A673 (cell line): ENCODE measurements around the gene PCDHB16. TPM values are rescaled to one million over a fixed set of nuclear protein-coding genes. Genes with fewer than 3 reads are reported as not detected.
"Not testable (repeated sequence)": the region's sequence is repeated elsewhere in the genome, so short reads cannot be mapped to it uniquely, and the experiment has no call there.

Experiments
- BruUV-seq: library from RNA; stranded (reverse); fragments of 400-500 nt; replicated peaks from 2 replicates; lab custom pipeline; 2021; lab: Mats Ljungman, UMichigan
- CTCF ChIA-PET: fragments of 300-600 bp; sonication (Branson Sonifier 250); formaldehyde crosslinking; loops from one replicate; lab custom pipeline; 2022; ENCODE audit warnings: antibody characterized with exemption; lab: Charles Lee
- POLR2A ChIA-PET: fragments of 300-600 bp; sonication (Branson Sonifier 250); formaldehyde crosslinking; loops from one replicate; lab custom pipeline; 2022; ENCODE audit warnings: antibody characterized with exemption; ENCODE audit not compliant: low non-redundant PET; lab: Charles Lee
- DNase-seq: peaks from one replicate; pipeline ENCODE4 v3.0.0-alpha.2; 2015; ENCODE audit warnings: low spot score
- H3K27ac ChIP-seq: fragments of 200-600 bp; sonication (generic); 2 replicates; pipeline ENCODE4 v1.5.1; 2016; ENCODE audit warnings: mixed run types, low read depth, mild to moderate bottlenecking, mixed read lengths, antibody characterized with exemption, low read length; ENCODE audit not compliant: poor library complexity, severe bottlenecking
- H3K27me3 ChIP-seq: fragments of 200-600 bp; sonication (generic); replicated peaks from 2 replicates; pipeline ENCODE4 v1.6.1; 2017; ENCODE audit warnings: mixed run types, low read depth, mild to moderate bottlenecking, mixed read lengths, antibody characterized with exemption, low read length; ENCODE audit not compliant: insufficient read depth, poor library complexity
- H3K36me3 ChIP-seq: fragments of 200-600 bp; sonication (generic); 2 replicates; pipeline ENCODE4 v1.6.1; 2016; ENCODE audit warnings: mixed run types, mild to moderate bottlenecking, mixed read lengths, antibody characterized with exemption, low read length; ENCODE audit not compliant: insufficient read depth, poor library complexity, severe bottlenecking
- H3K4me1 ChIP-seq: fragments of 200-600 bp; sonication (generic); 2 replicates; pipeline ENCODE4 v1.6.1; 2017; ENCODE audit warnings: mixed run types, mild to moderate bottlenecking, mixed read lengths, antibody characterized with exemption, low read length; ENCODE audit not compliant: insufficient read depth, poor library complexity, severe bottlenecking
- H3K4me3 ChIP-seq: fragments of 200-600 bp; sonication (generic); 2 replicates; pipeline ENCODE4 v1.5.1; 2016; ENCODE audit warnings: low read depth, mixed run types, mild to moderate bottlenecking, mixed read lengths, low read length; ENCODE audit not compliant: poor library complexity, severe bottlenecking
- H3K9me3 ChIP-seq: fragments of 200-600 bp; sonication (generic); 2 replicates; pipeline ENCODE4 v1.6.1; 2016; ENCODE audit warnings: mixed run types, low read depth, mild to moderate bottlenecking, mixed read lengths, antibody characterized with exemption, low read length; ENCODE audit not compliant: poor library complexity, severe bottlenecking
- CTCF ChIP-seq: fragments of 300-800, 200-600 bp; sonication (generic); conservative IDR thresholded peaks from 2 replicates; pipeline ENCODE4 v1.5.1; 2017; ENCODE audit warnings: low read depth, mild to moderate bottlenecking, antibody characterized with exemption, low read length, moderate library complexity, mixed read lengths
- EZH2 ChIP-seq: fragments of 200-600 bp; sonication (generic); IDR thresholded peaks from 2 replicates; pipeline ENCODE4 v1.6.1; 2017; ENCODE audit warnings: borderline replicate concordance, low read depth, mild to moderate bottlenecking, mixed read lengths, antibody characterized with exemption, low read length; ENCODE audit not compliant: poor library complexity, severe bottlenecking
- intact Hi-C: fragments of 100-400 bp; cut with micrococcal nuclease; formaldehyde crosslinking; loops from one replicate; pipeline ENCODE4 v1.10.0; 2022; ENCODE audit not compliant: unreplicated experiment
- total RNA-seq: library from RNA; stranded (reverse); gene quantifications from 2 replicates; pipeline ENCODE4 v1.2.3, GENCODE V29; 2021

Gene PCDHB16
- total RNA-seq, 1 experiment from 2014 or later = 11.3 TPM

- Histone ChIP-seq H3K27ac (no peak within 1 kb of the TSS), H3K27me3 (no peaks in the 10 kb centered on the region), H3K4me1 (no peaks in the 10 kb centered on the region), H3K36me3 (no peaks in the 10 kb centered on the region), H3K9me3 (no peaks in the 10 kb centered on the region), H3K4me3 (peak within 1 kb of the TSS; percentile 42)
- POLR2A ChIA-PET = no interaction called here
- DNase-seq = peak; percentile 84
- no TSS peak for BruUV-seq
- intact Hi-C loops = no loop called here
- CTCF ChIA-PET = interaction anchor here (0.6 to 1.1 kb wide), 4 partner anchors 10 to 59 kb away, joined by 3 to 4 read pairs (median 3); partner anchors contain the start of genes PCDHB12, PCDHB16 and PCDHB2
- no peak for TF ChIP-seq EZH2
- peak; percentile 66 for TF ChIP-seq CTCF
These were observed 32.4 kb upstream of the PCDHB16 start, which contains the start of gene PCDHB6 for GRCh38 chr5:141149812-141150211. PCDHB6 (plus strand) TSS chr5:141150057; CDS start chr5:141150258, 201 bp downstream.

GRCh38 chr5:141150224-141150992, 31.8 kb upstream of the PCDHB16 start:
- Histone ChIP-seq H3K4me1 (no peaks in the 10 kb centered on the region), H3K4me3 (peak overlapping the region; percentile 42), H3K36me3 (no peaks in the 10 kb centered on the region), H3K27me3 (no peaks in the 10 kb centered on the region), H3K27ac (no peak overlapping the region), H3K9me3 (no peaks in the 10 kb centered on the region)
- no peak for TF ChIP-seq EZH2
- no peak for TF ChIP-seq CTCF
- intact Hi-C loops = no loop called here
- CTCF ChIA-PET = interaction anchor here (0.6 to 1.1 kb wide), 5 partner anchors 10 to 58 kb away, joined by 3 to 4 read pairs (median 3); partner anchors contain the start of genes PCDHB12, PCDHB16 and PCDHB2
- peak; percentile 30 for DNase-seq
- POLR2A ChIA-PET = no interaction called here
- TSS peak; percentile 44 for BruUV-seq

- no peak for TF ChIP-seq EZH2
- no peak for TF ChIP-seq CTCF
- Histone ChIP-seq H3K36me3 (no peaks in the 10 kb centered on the region), H3K27ac (no peak overlapping the region), H3K4me1 (no peaks in the 10 kb centered on the region), H3K9me3 (no peaks in the 10 kb centered on the region), H3K4me3 (peak overlapping the region; percentile 42), H3K27me3 (no peaks in the 10 kb centered on the region)
- CTCF ChIA-PET = interaction anchor here (0.6 to 1.0 kb wide), 2 partner anchors 31 to 56 kb away, joined by 4 read pairs; partner anchors contain the start of gene PCDHB16
- POLR2A ChIA-PET = no interaction called here
- intact Hi-C loops = no loop called here
- no TSS peak for BruUV-seq
- DNase-seq = no peak
These were observed 31.2 kb upstream of the PCDHB16 start for GRCh38 chr5:141150993-141151325.

GRCh38 chr5:141151632-141152031, 30.6 kb upstream of the PCDHB16 start:
- not testable (repeated sequence) for BruUV-seq

GRCh38 chr5:141152096-141152495, 30.1 kb upstream of the PCDHB16 start:
- CTCF ChIA-PET, H3K36me3 ChIP-seq, BruUV-seq, H3K9me3 ChIP-seq, DNase-seq, H3K4me3 ChIP-seq, H3K4me1 ChIP-seq, intact Hi-C loops, H3K27me3 ChIP-seq, H3K27ac ChIP-seq, POLR2A ChIA-PET: not testable (repeated sequence)

More at GRCh38 chr5:141151632-141152031, 30.6 kb upstream of the PCDHB16 start:
- H3K27ac ChIP-seq, DNase-seq, H3K9me3 ChIP-seq, H3K4me1 ChIP-seq, H3K36me3 ChIP-seq, intact Hi-C loops, H3K27me3 ChIP-seq, H3K4me3 ChIP-seq, CTCF ChIA-PET, POLR2A ChIA-PET: not testable (repeated sequence)
